HG02798 (cell line): ENCODE data around the gene BCAS3.

ENCODE experiments used
- ATAC-seq: cut with Tn5 transposase; IDR thresholded peaks from one replicate; pipeline ENCODE4 v1.9.1; 2021; ENCODE audit warnings: mild to moderate bottlenecking; ENCODE audit not compliant: unreplicated experiment, poor library complexity

The BCAS3 gene

DNA sequence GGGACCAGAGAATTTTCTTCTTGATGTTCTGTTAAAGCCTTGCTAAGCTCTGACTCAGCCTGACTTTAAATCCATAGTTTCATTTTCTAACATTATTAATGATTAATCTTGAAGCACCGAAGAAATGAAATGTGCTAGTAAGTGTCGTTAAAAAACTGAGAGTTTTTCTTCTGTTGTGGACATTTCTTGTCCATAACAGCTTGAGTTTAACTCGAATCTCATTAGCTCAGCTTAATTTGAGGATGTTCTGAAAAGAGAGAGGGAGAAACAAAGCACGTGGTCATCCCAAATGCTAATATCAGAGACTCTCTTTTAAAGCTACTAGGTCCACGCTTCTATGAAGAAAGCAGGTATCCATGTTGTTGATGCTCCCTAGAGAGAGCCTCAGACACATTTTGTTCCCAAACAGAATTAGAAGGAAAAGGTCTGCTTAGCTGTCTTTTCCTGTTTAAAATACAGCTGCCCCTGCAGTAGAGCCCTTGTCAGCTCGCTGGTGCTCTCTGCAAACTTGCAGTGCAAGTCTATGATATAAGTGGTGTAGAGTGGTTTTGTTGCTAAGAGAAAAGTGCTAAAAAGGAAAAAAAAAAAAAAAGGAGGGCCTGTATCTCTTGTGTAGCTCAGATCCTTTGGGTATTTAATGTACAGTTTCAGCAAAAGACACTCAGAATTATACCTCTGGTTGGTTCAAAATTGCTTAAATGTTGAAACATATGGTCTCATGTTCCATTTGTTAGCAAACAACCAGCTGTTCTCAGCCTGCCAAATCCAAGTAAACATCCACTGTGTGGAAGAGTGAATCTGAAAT lies 530.9 kb downstream of the BCAS3 start:
- ATAC-seq, result no peak

DNA sequence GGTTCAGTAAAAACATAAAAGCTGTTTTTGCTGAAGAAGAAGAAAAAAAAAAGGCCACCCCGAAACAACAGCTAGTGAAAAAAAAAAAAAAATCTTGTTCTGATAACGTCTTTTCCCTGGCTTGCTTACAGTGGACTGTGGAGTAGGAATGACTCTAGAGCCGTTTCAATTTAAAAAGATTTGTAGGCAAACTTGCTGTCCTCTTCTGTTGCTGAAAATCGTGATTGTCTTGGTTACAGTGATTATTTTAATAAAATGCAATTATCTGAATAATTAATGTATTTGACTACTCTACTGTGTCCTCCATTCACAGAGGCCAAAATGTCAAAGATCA lies 531.4 kb downstream of the BCAS3 start:
- ATAC-seq, result no peak

- ATAC-seq, result no peak
Observed at GRCh38 chr17:61209525-61209924, 531.9 kb downstream of the BCAS3 start.

- ATAC-seq, result no peak
Observed at GRCh38 chr17:61211236-61211635, 533.6 kb downstream of the BCAS3 start.

DNA sequence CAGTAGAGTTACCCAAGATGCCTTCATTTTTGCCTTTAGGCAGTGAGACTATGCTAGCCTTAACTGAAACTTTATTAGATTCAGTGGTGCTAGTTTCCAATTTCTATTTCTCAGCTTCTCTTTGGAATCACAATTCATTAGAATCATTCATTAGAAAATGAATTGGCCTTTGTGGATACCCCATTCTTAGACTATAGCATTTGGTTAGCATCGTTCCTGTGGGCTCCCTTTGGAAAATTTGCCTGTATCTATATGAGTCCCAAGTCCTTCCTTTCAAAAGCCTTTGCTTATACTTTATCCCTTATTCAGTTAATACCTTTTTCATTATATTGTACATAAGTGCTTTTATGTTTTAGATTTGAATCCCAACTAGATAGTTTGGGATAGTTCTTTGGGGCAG lies 535.0 kb downstream of the BCAS3 start:
- ATAC-seq, result no peak

DNA sequence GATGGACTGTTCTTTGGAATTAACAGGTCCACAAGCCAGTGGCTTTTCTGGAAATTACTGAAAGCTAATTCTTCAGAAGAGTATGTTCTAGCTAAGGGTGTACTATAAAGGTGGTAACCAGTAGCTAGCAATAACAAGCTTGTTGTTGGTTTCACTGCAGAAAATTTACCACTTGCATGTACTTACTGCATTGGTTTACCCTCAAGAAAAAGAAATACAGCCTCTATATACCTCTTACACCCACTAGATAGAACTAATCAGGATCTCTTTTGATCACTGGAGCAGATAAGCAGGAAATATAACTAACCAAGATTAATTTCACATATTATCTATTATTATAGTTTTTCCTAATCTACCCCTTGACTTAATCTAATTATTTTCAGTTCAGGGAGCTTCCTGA lies 537.1 kb downstream of the BCAS3 start:
- ATAC-seq, result no peak

GRCh38 chr17:61216066-61216465 lies 538.4 kb downstream of the BCAS3 start:
- no peak for ATAC-seq

DNA sequence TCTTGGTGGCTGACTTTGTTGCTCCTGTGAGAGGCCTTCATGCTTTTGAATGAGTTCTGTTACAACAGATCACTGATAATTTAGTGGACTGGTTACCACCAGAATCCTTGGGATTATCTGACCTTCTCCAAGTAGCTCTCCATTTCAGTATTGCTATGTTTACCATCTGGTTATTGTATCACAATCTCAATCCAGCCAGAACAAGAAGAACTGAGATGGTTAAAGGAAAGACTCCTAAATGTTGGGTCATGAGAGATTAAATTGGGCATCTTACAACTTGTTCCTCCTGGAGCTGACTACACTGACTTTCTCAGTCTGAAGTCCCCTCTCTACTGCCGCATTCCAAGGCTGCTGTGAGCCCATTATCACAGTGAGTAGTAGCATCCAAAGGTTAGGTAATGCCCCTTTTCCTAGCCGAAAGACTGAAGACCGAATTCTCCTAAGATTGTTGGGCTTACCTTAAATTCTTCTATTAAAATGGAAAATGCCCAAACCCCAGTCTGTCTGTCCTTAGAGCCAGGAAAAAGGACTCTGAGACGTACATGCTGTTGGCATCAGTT lies 540.3 kb downstream of the BCAS3 start:
- no peak for ATAC-seq

DNA sequence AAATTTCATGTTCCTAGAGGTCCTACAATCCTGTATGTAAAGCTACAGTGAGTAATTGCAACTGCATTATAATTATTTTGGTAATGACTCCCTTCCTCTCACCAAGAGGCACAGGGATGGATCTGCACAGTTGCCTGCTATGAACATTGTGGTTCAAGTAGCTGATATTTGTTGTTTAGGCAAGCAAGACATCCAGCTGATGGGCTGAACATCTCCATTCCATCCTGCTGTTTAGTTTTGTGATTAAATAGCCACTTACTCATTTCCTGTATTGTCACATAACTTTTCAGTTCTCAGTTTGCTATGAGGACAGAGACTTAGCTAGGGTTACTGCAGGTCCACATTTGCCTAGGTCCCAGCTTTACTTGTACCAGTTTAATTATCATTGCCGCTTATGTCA lies 540.8 kb downstream of the BCAS3 start:
- ATAC-seq, result no peak

- ATAC-seq, result no peak
Observed at GRCh38 chr17:61219460-61219859, 541.8 kb downstream of the BCAS3 start.

DNA sequence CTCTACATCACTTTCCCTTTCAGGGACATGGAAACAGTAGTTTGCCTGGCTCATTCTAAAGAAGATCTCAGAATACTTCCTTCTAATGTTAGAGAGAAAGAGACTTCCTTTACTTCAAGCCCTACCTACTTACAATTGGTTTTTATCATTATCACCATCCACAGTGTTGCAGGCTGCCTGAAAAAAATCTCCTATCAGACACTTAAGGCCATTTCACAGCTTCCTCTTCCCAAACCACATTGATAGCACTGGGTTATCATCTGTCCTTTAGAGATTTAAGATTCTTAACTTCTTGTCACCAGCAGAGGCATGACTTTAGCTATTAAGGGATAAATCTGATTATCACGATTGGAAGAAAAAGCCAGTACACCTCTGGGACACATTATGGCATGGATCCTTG lies 543.5 kb downstream of the BCAS3 start:
- no peak for ATAC-seq

GRCh38 chr17:61221597-61222471 lies 544.2 kb downstream of the BCAS3 start:
- ATAC-seq, result no peak

- no peak for ATAC-seq
Observed at GRCh38 chr17:61223725-61224124, 546.1 kb downstream of the BCAS3 start.

DNA sequence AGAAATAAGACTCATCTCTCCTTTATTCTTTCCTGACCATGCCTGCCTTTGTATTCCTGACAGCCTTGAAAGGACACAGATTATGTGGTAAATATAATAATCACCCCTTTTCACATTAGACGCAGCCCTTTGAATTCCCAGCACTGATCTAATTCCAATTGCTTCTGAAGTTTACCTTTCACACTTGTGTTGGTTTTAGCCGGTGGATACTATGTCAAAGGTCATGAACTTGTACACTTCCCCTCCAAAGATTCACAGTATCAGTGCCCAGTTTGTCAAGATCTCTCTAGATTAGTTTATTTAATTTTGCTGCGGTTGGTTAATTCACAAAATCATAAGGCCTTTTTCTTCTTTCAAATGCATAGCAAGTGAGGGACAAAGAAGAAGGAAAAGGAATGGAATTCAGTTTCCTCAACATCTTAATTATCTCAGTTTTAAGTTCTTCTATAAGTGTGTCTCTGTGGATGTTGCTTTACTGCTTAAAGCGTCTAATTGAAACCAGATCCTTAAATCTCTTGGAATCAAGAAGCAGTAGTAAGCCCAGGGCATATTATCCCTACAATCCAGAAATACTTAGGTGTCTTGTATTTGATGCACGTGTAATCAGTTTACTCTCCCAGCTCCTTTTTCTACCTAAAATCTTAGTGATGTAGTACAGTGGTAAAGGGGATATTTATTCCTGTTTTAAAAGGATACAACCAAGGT lies 547.7 kb downstream of the BCAS3 start:
- no peak for ATAC-seq

- no peak for ATAC-seq
Observed at GRCh38 chr17:61227866-61228265, 550.2 kb downstream of the BCAS3 start.

GRCh38 chr17:61230461-61230860 lies 552.8 kb downstream of the BCAS3 start:
- ATAC-seq, result no peak

GRCh38 chr17:61230972-61231820 lies 553.5 kb downstream of the BCAS3 start:
- no peak for ATAC-seq

- no peak for ATAC-seq
Observed at GRCh38 chr17:61232871-61233270, 555.2 kb downstream of the BCAS3 start.

DNA sequence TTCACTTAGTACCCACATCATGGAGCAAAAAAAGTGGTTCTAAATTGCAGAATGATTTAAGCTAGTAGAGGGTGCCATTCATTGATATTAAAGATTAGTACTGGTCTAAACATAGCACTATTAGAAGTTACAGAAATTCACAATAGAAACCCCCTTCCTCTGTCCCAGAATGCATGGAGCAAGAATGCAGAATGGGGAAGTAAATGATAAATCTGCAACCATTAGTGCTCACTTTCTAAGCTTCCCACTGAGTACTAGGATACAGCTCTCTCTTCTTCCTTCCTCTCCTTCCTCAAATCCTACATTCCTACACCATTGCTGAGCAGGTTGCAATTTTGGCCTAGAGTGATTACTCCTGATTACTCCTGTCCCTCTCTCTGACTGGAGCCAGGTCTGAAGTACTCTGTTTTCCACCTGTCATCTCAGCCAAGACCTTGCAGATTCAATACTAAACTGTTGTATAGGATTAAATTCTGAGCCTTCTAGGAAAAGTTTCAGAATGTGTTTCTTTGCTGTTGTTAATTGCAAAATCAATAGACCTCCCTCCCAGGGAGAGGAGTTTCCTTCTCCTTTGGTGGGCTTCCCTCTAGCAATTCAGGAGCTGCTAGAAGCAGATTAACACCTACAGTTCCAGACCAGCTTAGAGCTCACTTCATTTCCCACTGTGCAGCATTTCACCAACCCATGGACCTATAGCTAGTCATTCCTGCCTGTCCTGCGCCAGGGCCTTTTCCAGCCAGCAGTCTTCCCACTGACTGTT lies 556.5 kb downstream of the BCAS3 start:
- no peak for ATAC-seq
